ENCODE results near the gene CALN1.

The CALN1 gene

GRCh38 chr7:72321081-72321480 is 91.1 kb downstream of the CALN1 start:
- no peak for TF ChIP-seq SIN3A (IDR thresholded peaks at IDR 0.05; ENCODE audit: borderline replicate concordance, insufficient read depth, low read length)
- no peak for TF ChIP-seq POLR2AphosphoS5 (IDR thresholded peaks at IDR 0.05; ENCODE audit: low read depth, low read length)
- TF ChIP-seq TAF1 (IDR thresholded peaks at IDR 0.05; ENCODE audit: borderline replicate concordance, insufficient read depth, low read length): no peak
- TF ChIP-seq REST (IDR thresholded peaks at IDR 0.05; ENCODE audit: insufficient read depth in 1 of 2, low read depth in 2 of 2, low read length in 2 of 2): no peak
- TF ChIP-seq FOXP2 (optimal IDR thresholded peaks at IDR 0.05; ENCODE audit: borderline replicate concordance, extremely low read depth, extremely low read length, insufficient read depth): no peak

GRCh38 chr7:72317341-72317740 is 94.8 kb downstream of the CALN1 start:
- TF ChIP-seq SIN3A (IDR thresholded peaks at IDR 0.05; ENCODE audit: borderline replicate concordance, insufficient read depth, low read length) (no peak), REST (IDR thresholded peaks at IDR 0.05; ENCODE audit: insufficient read depth in 1 of 2, low read depth in 2 of 2, low read length in 2 of 2) (no peak), TAF1 (IDR thresholded peaks at IDR 0.05; ENCODE audit: borderline replicate concordance, insufficient read depth, low read length) (no peak), FOXP2 (optimal IDR thresholded peaks at IDR 0.05; ENCODE audit: borderline replicate concordance, extremely low read depth, extremely low read length, insufficient read depth) (no peak), POLR2AphosphoS5 (IDR thresholded peaks at IDR 0.05; ENCODE audit: low read depth, low read length) (no peak)

DNA sequence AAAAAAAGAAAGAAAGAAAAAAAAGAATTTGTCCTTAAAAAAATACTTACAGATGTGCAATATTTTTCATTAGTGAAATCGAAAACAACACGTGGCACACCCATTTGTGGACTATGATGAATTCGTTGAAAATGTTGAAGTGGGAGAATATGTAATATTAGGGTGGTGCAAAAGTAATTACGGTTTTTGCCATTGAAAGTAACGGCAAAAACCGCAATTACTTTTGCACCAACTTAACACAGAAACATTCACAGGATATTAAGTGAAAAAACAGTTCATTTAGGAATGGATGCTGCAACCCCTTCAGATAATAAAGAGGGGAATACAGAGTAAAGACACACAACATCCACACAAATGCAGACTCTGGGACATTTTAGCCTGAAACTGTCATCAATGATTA is 96.0 kb downstream of the CALN1 start:
- no peak for TF ChIP-seq TAF1 (IDR thresholded peaks at IDR 0.05; ENCODE audit: borderline replicate concordance, insufficient read depth, low read length)
- no peak for TF ChIP-seq REST (IDR thresholded peaks at IDR 0.05; ENCODE audit: insufficient read depth in 1 of 2, low read depth in 2 of 2, low read length in 2 of 2)
- TF ChIP-seq FOXP2 (optimal IDR thresholded peaks at IDR 0.05; ENCODE audit: borderline replicate concordance, extremely low read depth, extremely low read length, insufficient read depth): no peak
- TF ChIP-seq SIN3A (IDR thresholded peaks at IDR 0.05; ENCODE audit: borderline replicate concordance, insufficient read depth, low read length): no peak
- no peak for TF ChIP-seq POLR2AphosphoS5 (IDR thresholded peaks at IDR 0.05; ENCODE audit: low read depth, low read length)

GRCh38 chr7:72313906-72314305 is 98.2 kb downstream of the CALN1 start:
- TF ChIP-seq SIN3A (IDR thresholded peaks at IDR 0.05; ENCODE audit: borderline replicate concordance, insufficient read depth, low read length) (no peak), TAF1 (IDR thresholded peaks at IDR 0.05; ENCODE audit: borderline replicate concordance, insufficient read depth, low read length) (no peak), FOXP2 (optimal IDR thresholded peaks at IDR 0.05; ENCODE audit: borderline replicate concordance, extremely low read depth, extremely low read length, insufficient read depth) (no peak), POLR2AphosphoS5 (IDR thresholded peaks at IDR 0.05; ENCODE audit: low read depth, low read length) (no peak), REST (IDR thresholded peaks at IDR 0.05; ENCODE audit: insufficient read depth in 1 of 2, low read depth in 2 of 2, low read length in 2 of 2) (no peak)

DNA sequence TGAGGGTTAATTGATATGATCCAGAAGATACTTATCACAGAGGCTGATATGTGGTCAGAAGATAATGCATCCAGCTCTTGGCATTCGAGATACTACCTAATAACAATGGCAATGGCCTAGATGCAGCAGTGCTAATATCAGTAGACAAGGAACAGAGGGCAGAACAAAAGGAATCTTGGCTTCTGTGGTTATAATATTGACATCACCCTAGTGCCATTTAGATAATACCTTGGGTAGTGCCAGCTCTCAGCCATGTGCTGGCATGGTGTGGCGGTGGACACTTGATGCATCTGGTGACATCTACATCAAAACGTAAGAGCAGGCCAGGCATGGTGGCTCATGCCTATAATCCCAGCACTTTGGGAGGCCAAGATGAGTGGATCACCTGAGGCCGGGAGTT is 101.8 kb downstream of the CALN1 start:
- TF ChIP-seq POLR2AphosphoS5 (IDR thresholded peaks at IDR 0.05; ENCODE audit: low read depth, low read length): no peak
- TF ChIP-seq REST (IDR thresholded peaks at IDR 0.05; ENCODE audit: insufficient read depth in 1 of 2, low read depth in 2 of 2, low read length in 2 of 2): no peak
- no peak for TF ChIP-seq FOXP2 (optimal IDR thresholded peaks at IDR 0.05; ENCODE audit: borderline replicate concordance, extremely low read depth, extremely low read length, insufficient read depth)
- no peak for TF ChIP-seq TAF1 (IDR thresholded peaks at IDR 0.05; ENCODE audit: borderline replicate concordance, insufficient read depth, low read length)
- TF ChIP-seq SIN3A (IDR thresholded peaks at IDR 0.05; ENCODE audit: borderline replicate concordance, insufficient read depth, low read length): no peak
